Mucosa of descending colon (tissue), 3 donors: Measurements from ENCODE around the gene AP3M1. TPM values are rescaled to one million over a fixed set of nuclear protein-coding genes. Genes with fewer than 3 reads are reported as not detected.

ENCODE experiments used
- ATAC-seq: fragments of 200-7000 bp; cut with Tn5 transposase; one replicate; pipeline ENCODE4 v1.9.1; 2020; ENCODE audit warnings: mild to moderate bottlenecking, moderate library complexity
- DNase-seq, 3 donors: peaks; one replicate each; pipeline ENCODE4 v3.0.0-alpha.2; 2020
- H3K36me3 ChIP-seq: fragments of 200-600 bp; one replicate; pipeline ENCODE4 v1.8.0; 2021; ENCODE audit warnings: low read depth, mild to moderate bottlenecking
- H3K4me1 ChIP-seq: fragments of 200-600 bp; one replicate; pipeline ENCODE4 v1.8.0; 2021; ENCODE audit warnings: low read depth, mild to moderate bottlenecking
- H3K4me3 ChIP-seq: fragments of 200-600 bp; one replicate; pipeline ENCODE4 v1.8.0; 2021; ENCODE audit warnings: mild to moderate bottlenecking
- H3K9me3 ChIP-seq: fragments of 200-600 bp; one replicate; pipeline ENCODE4 v1.8.0; 2021; ENCODE audit warnings: mild to moderate bottlenecking
- intact Hi-C, 2 donors: fragments of 100-400 bp; cut with DNase I in 1 of 2; cut with micrococcal nuclease in 1 of 2; formaldehyde crosslinking; loops; one replicate each; pipeline versions ENCODE4 v1.11.0 to v1.11.1; 2022; cut with DNase I, micrococcal nuclease
- total RNA-seq, 3 donors: library from RNA; stranded (reverse); fragmentation: NEBNext Ultra II Directional in 2 of 3; extraction: Animal tissue kit (Norgen Biotek cat#: 25700) in 2 of 3; gene quantifications; one replicate each; pipeline versions ENCODE4 v1.2.1 to v1.2.4, GENCODE V29; 2021 to 2023
- TF ChIP-seq, protein P1 (sequence below): fragments of 200-600 bp; IDR thresholded peaks from one replicate; pipeline ENCODE4 v1.8.0; 2022; ENCODE audit warnings: antibody characterized with exemption, mild to moderate bottlenecking
- donor health status: DM: no; HTN: no; CAD: no; lungs with moderate emphysema.
- donor health status: DM: no; HTN: no; CAD: no.
- donor health status: DM: no; HTN: yes; CAD: no.

Gene AP3M1
- total RNA-seq, 3 donors from 2014 or later = 25.3 to 36.9 (median 33.7) TPM

- H3K4me1 ChIP-seq = no peaks in the 10 kb centered on the region
- ATAC-seq (no peak), DNase-seq (no peak)
- TF ChIP-seq, protein P1, sequence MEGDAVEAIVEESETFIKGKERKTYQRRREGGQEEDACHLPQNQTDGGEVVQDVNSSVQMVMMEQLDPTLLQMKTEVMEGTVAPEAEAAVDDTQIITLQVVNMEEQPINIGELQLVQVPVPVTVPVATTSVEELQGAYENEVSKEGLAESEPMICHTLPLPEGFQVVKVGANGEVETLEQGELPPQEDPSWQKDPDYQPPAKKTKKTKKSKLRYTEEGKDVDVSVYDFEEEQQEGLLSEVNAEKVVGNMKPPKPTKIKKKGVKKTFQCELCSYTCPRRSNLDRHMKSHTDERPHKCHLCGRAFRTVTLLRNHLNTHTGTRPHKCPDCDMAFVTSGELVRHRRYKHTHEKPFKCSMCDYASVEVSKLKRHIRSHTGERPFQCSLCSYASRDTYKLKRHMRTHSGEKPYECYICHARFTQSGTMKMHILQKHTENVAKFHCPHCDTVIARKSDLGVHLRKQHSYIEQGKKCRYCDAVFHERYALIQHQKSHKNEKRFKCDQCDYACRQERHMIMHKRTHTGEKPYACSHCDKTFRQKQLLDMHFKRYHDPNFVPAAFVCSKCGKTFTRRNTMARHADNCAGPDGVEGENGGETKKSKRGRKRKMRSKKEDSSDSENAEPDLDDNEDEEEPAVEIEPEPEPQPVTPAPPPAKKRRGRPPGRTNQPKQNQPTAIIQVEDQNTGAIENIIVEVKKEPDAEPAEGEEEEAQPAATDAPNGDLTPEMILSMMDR = no peak
- no peak overlapping the region for H3K4me3 ChIP-seq
- H3K9me3 ChIP-seq = no peaks in the 10 kb centered on the region
- intact Hi-C loops = no loop called here
- H3K36me3 ChIP-seq = peaks cover 5% of the 10 kb centered on the region
Measured at GRCh38 chr10:74099420-74099819, 51.2 kb downstream of the AP3M1 start.

- TF ChIP-seq, protein P1 = no peak
- no peak for ATAC-seq
- Histone ChIP-seq H3K4me1 (no peaks in the 10 kb centered on the region), H3K4me3 (no peak overlapping the region), H3K9me3 (no peaks in the 10 kb centered on the region), H3K36me3 (no peaks in the 10 kb centered on the region)
- intact Hi-C loops = no loop called here
- DNase-seq = no peak
Measured at GRCh38 chr10:74097776-74098175, 52.9 kb downstream of the AP3M1 start.

GRCh38 chr10:74096777-74097176, 53.9 kb downstream of the AP3M1 start:
- Histone ChIP-seq H3K36me3 (no peaks in the 10 kb centered on the region), H3K4me3 (no peak overlapping the region), H3K9me3 (no peaks in the 10 kb centered on the region), H3K4me1 (no peaks in the 10 kb centered on the region)
- TF ChIP-seq, protein P1 = no peak
- ATAC-seq (no peak), DNase-seq (no peak)
- intact Hi-C loops = no loop called here

DNA sequence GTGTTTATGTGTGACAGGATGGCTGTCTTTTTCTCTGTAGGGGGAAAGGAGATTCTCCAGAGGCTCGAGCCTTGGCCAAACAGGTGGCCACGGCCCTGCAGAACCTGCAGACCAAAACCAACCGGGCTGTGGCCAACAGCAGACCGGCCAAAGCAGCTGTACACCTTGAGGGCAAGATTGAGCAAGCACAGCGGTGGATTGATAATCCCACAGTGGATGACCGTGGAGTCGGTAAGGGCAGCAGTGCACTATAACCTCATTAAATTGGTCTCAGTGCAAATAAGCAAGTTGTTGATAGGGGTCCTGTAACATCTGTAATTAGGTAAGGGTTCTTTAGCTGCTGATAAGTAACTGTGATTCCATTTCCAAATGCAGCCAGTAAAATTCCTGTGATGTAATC, 56.4 kb downstream of the AP3M1 start:
- intact Hi-C loops = no loop called here
- Histone ChIP-seq H3K36me3 (peaks cover under 1% of the 10 kb centered on the region), H3K4me1 (no peaks in the 10 kb centered on the region)

GRCh38 chr10:74093530-74094164, 57.0 kb downstream of the AP3M1 start:
- intact Hi-C loops = no loop called here
- Histone ChIP-seq H3K4me3 (no peak overlapping the region), H3K9me3 (no peaks in the 10 kb centered on the region), H3K36me3 (peaks cover 6% of the 10 kb centered on the region), H3K4me1 (no peaks in the 10 kb centered on the region)
- TF ChIP-seq, protein P1 = no peak
- no peak for DNase-seq
- no peak for ATAC-seq

More for the DNA sequence above, 56.4 kb downstream of the AP3M1 start:
- DNase-seq (no peak), ATAC-seq (no peak)
- TF ChIP-seq, protein P1 = no peak
- Histone ChIP-seq H3K4me3 (no peak overlapping the region), H3K9me3 (no peaks in the 10 kb centered on the region)

DNA sequence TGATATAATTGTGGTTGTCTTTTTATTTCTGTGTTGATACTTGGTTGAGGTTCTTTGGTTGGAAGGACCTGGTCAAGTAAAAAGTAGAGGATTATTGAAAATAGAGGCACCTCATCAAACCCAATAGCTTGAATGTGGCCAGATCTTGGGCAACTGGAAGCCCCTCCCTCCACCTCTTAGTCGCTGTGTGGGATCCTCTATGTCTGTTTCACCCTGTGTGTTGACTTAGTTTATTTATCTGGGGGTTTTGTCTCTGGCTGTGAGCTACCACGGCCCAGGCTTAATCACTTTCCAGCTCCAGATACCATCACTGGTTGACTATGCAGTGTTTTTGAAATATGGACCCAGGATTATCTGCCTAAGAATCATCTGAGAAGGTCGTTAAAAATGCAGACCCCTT, 58.3 kb downstream of the AP3M1 start:
- DNase-seq (no peak), ATAC-seq (no peak)
- intact Hi-C loops = no loop called here
- H3K4me3 ChIP-seq = no peak overlapping the region
- H3K36me3 ChIP-seq = peaks cover 6% of the 10 kb centered on the region
- no peaks in the 10 kb centered on the region for H3K9me3 ChIP-seq
- TF ChIP-seq, protein P1 = no peak
- no peaks in the 10 kb centered on the region for H3K4me1 ChIP-seq
